DND-41 (cell line): Measurements from ENCODE around the gene INO80E.
A peak's percentile ranks its signal among the peaks of the same experiment; 100 is the strongest.

Experiments
- ATAC-seq: fragments of 200-7000 bp; cut with Tn5 transposase; 3 replicates; pipeline ENCODE4 v1.9.1; 2021; ENCODE audit warnings: low read depth; ENCODE audit not compliant: insufficient read depth
- DNase-seq: peaks from one replicate; pipeline ENCODE4 v3.0.0-alpha.2; 2020
- H2AFZ ChIP-seq: 2 replicates; pipeline ENCODE4 v1.6.0; 2012; ENCODE audit warnings: low read depth, low read length
- H3K27ac ChIP-seq: 2 replicates; pipeline ENCODE4 v1.5.1; 2012; ENCODE audit warnings: low read length, inconsistent platforms
- H3K27me3 ChIP-seq: fragments of 200-600 bp; sonication (generic); 2 replicates; pipeline ENCODE4 v1.6.0; 2012; ENCODE audit warnings: low read length, mild to moderate bottlenecking, inconsistent platforms; ENCODE audit not compliant: insufficient read depth, poor library complexity
- H3K36me3 ChIP-seq: 2 replicates; pipeline ENCODE4 v1.5.1; 2012; ENCODE audit warnings: low read length, inconsistent platforms; ENCODE audit not compliant: insufficient read depth
- H3K4me1 ChIP-seq: 2 replicates; pipeline ENCODE4 v1.5.1; 2012; ENCODE audit warnings: mild to moderate bottlenecking, low read length; ENCODE audit not compliant: insufficient read depth
- H3K4me2 ChIP-seq: 2 replicates; pipeline ENCODE4 v1.6.0; 2012; ENCODE audit warnings: mild to moderate bottlenecking, moderate library complexity, low read length, inconsistent platforms; ENCODE audit not compliant: insufficient read depth
- H3K4me3 ChIP-seq, 2 experiments: fragments of 200-600 bp in 1 of 2; shearing (Covaris generic) in 1 of 2; 2 replicates each; pipeline ENCODE4 v1.5.1; 2012 to 2016; ENCODE audit warnings: inconsistent platforms in 2 of 2, low read length in 2 of 2, mild to moderate bottlenecking in 2 of 2, low read depth in 1 of 2, moderate library complexity in 1 of 2
- H3K79me2 ChIP-seq: 2 replicates; pipeline ENCODE4 v1.6.0; 2012; ENCODE audit warnings: low read length, inconsistent platforms; ENCODE audit not compliant: insufficient read depth
- H3K9ac ChIP-seq: 2 replicates; pipeline ENCODE4 v1.6.0; 2012; ENCODE audit warnings: low read depth, mild to moderate bottlenecking, inconsistent platforms, low read length, moderate library complexity
- H3K9me3 ChIP-seq: 2 replicates; pipeline ENCODE4 v1.5.1; 2012; ENCODE audit warnings: low read length, moderate library complexity, mild to moderate bottlenecking, inconsistent platforms; ENCODE audit not compliant: insufficient read depth, severe bottlenecking
- H4K20me1 ChIP-seq: 2 replicates; pipeline ENCODE4 v1.6.0; 2012; ENCODE audit warnings: low read length; ENCODE audit not compliant: insufficient read depth
- CTCF ChIP-seq: IDR thresholded peaks from 2 replicates; pipeline ENCODE4 v1.5.1; 2012; ENCODE audit warnings: borderline replicate concordance, low read length, moderate library complexity, mild to moderate bottlenecking; ENCODE audit not compliant: poor library complexity, severe bottlenecking; ENCODE audit errors: extremely low read depth
- EZH2 ChIP-seq: IDR thresholded peaks from 3 replicates; pipeline ENCODE4 v1.6.1; 2012; ENCODE audit warnings: borderline replicate concordance, low read depth, mild to moderate bottlenecking, moderate library complexity, low read length, inconsistent platforms; ENCODE audit not compliant: severe bottlenecking

Gene INO80E

DNA sequence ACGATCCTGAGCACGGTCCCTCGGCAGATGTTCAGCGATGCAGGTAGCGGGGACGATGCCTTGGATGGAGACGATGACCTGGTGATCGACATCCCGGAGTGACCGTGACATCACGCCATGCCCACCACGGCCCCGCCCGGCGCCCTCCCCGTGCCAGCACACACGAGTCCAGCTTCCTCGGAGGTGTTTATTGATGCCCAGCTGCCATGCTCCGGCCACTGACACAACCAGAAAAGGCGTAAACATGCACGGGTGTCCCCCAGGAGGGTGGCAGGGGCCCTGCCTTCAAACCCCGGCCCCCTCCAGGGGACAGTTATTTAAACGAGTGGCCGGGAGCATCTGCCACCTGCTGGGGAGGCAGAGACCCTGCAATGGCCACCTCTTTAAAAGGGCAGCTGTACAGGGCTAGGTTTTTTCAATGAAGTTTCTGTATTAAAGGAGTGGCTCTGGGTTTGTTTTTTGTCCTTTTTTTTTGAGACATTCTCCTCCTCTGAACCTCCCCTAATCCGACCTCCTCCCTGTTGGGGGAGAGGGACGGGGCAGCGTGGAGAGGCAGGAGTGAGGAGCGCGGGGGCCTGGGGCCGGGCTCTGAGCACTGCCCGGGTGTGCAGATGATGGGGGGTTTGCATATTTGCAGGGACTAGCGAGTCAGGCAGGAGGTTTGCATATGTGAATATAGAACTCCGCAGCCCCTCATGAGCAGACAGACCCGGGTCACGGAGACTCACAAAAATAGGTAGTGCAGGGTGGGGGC lies 9.5 kb downstream of the INO80E start:
- ATAC-seq (peak; percentile 68), DNase-seq (peak; percentile 49)
- Histone ChIP-seq H3K27me3 (no peaks in the 10 kb centered on the region), H2AFZ (no peak overlapping the region), H3K4me1 (peaks cover 6% of the 10 kb centered on the region), H3K36me3 (peaks cover 56% of the 10 kb centered on the region), H3K27ac (no peak overlapping the region), H3K4me2 (no peak overlapping the region), H4K20me1 (peaks cover 6% of the 10 kb centered on the region; the same call in 1 of the 2 replicates), H3K9me3 (no peaks in the 10 kb centered on the region), H3K79me2 (no peaks in the 10 kb centered on the region), H3K4me3 (no peak overlapping the region), H3K9ac (no peak overlapping the region)
- TF ChIP-seq CTCF: peak; percentile 78
- TF ChIP-seq EZH2: no peak

- no peak overlapping the region for H3K27ac ChIP-seq
- peaks cover 10% of the 10 kb centered on the region for H3K4me1 ChIP-seq
- H3K36me3 ChIP-seq: peaks cover 50% of the 10 kb centered on the region
- ATAC-seq (no peak), DNase-seq (no peak)
- no peaks in the 10 kb centered on the region for H3K27me3 ChIP-seq
- no peak overlapping the region for H3K4me3 ChIP-seq
- H3K79me2 ChIP-seq: no peaks in the 10 kb centered on the region
- no peak overlapping the region for H3K4me2 ChIP-seq
- peaks cover 7% of the 10 kb centered on the region; the same call in 1 of the 2 replicates for H4K20me1 ChIP-seq
- no peaks in the 10 kb centered on the region for H3K9me3 ChIP-seq
- TF ChIP-seq CTCF (no peak), EZH2 (no peak)
- no peak overlapping the region for H3K9ac ChIP-seq
- no peak overlapping the region for H2AFZ ChIP-seq
These were observed 10.0 kb downstream of the INO80E start for GRCh38 chr16:30006095-30006473.

GRCh38 chr16:30006659-30007377 lies 10.8 kb downstream of the INO80E start:
- no peaks in the 10 kb centered on the region for H3K79me2 ChIP-seq
- H3K27ac ChIP-seq: no peak overlapping the region
- no peak for DNase-seq
- no peak overlapping the region for H3K4me2 ChIP-seq
- no peaks in the 10 kb centered on the region for H3K27me3 ChIP-seq
- H2AFZ ChIP-seq: no peak overlapping the region
- H3K36me3 ChIP-seq: peaks cover 43% of the 10 kb centered on the region
- H3K4me3 ChIP-seq: no peak overlapping the region
- no peak overlapping the region for H3K9ac ChIP-seq
- H3K4me1 ChIP-seq: peaks cover 17% of the 10 kb centered on the region
- H4K20me1 ChIP-seq: peaks cover 7% of the 10 kb centered on the region; the same call in 1 of the 2 replicates
- TF ChIP-seq EZH2: no peak
- no peak for TF ChIP-seq CTCF
- H3K9me3 ChIP-seq: no peaks in the 10 kb centered on the region
- ATAC-seq: no peak
